Skeletal muscle cell (primary cell): ENCODE results near the gene PTPN23.
"Not testable (repeated sequence)": the region's sequence is repeated elsewhere in the genome, so short reads cannot be mapped to it uniquely, and the experiment has no call there.

Source experiments
- DNase-seq: peaks from one replicate; pipeline ENCODE4 v3.0.0-alpha.2; 2010; ENCODE audit warnings: low read depth
- H3K4me3 ChIP-seq: 2 replicates; pipeline ENCODE4 v1.5.1; 2011; ENCODE audit warnings: low read depth, mild to moderate bottlenecking, control low read depth, low read length, moderate library complexity

PTPN23 gene

DNA sequence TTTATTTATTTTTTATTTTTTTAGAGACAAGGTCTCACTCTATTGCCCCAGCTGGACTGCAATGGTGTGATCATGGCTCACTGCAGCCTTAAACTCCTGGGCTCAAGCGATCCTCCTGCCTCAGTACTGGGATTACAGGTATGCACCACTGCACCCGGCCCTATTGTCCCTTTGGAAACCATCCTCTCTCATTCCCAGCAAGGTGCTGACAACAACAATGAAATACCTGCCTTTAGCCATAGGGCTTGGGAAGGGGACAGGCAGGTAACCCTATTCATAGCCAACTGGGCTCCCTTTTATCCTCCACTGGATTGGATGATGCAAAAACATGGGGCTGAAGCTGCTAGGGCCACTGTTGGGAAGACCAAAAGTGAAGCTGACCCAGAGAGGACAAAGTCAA lies 51.9 kb downstream of the PTPN23 start:
- DNase-seq: no peak
- no peak overlapping the region for H3K4me3 ChIP-seq

GRCh38 chr3:47433796-47434195 lies 53.0 kb downstream of the PTPN23 start:
- DNase-seq: no peak

GRCh38 chr3:47434849-47435248 lies 54.0 kb downstream of the PTPN23 start:
- no peak for DNase-seq
- H3K4me3 ChIP-seq: no peak overlapping the region

More at GRCh38 chr3:47433796-47434195, 53.0 kb downstream of the PTPN23 start:
- no peak overlapping the region for H3K4me3 ChIP-seq

- DNase-seq: no peak
- no peak overlapping the region for H3K4me3 ChIP-seq
Measured at GRCh38 chr3:47436180-47436579, 55.4 kb downstream of the PTPN23 start.

DNA sequence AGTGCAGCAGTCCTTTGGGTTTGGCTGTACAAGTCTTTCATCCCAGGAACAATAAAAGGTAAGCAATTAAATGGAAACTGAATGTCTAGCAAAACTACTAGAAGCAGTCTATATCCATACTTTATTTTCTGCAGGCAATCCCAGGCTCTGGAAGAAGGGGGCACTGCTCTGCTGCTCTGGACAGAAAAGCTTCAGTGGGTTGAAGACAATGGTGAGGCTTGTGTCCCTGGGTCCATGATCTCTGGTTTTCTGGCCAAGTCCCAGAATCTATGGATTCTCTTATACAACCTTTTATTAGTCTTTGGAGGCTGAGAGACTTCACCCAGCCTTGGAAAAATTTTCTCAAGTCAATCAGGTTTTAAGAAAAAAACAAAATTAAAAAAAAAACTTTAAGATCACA lies 59.3 kb downstream of the PTPN23 start:
- DNase-seq: no peak
- H3K4me3 ChIP-seq: no peak overlapping the region

GRCh38 chr3:47441796-47442551 lies 61.2 kb downstream of the PTPN23 start:
- H3K4me3 ChIP-seq: no peak overlapping the region
- no peak for DNase-seq

DNA sequence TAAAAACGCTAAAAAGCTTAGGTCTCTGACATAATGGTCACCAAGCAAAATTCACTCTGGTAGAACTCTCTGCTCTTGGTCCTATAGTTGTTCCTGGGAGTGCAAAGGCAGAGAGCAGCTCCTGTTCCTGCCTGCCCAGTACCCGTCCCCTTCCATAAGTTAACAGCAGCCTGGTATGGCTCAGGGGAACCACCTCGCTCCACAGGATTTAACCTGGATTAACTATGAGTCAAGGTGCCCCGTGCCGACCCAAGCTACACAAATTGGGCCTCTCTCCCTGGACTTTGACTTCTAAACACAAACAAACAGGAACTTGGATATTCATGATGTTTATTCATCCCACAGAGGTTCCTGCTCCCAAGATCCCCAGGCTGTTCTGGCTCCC lies 62.8 kb downstream of the PTPN23 start:
- no peak for DNase-seq
- no peak overlapping the region for H3K4me3 ChIP-seq

DNA sequence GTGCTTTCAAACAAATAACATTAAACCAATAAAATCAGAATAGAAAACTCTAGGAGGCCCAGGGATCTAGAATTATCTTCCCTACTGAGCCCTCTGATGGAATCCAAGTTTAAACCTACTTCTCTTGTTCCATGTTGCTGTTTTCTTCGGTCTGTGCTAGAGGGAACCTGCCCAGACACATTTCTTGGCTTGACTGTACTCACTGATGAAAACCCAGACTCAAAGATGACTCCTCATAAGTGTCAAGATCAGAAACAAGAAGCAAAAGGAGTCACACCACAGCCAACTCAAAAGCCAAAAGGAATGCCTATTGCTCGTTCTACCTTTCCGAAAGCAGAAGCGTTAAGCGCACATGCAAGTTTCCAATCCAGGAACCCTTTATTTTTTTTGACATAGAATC lies 63.3 kb downstream of the PTPN23 start:
- no peak for DNase-seq
- no peak overlapping the region for H3K4me3 ChIP-seq

DNA sequence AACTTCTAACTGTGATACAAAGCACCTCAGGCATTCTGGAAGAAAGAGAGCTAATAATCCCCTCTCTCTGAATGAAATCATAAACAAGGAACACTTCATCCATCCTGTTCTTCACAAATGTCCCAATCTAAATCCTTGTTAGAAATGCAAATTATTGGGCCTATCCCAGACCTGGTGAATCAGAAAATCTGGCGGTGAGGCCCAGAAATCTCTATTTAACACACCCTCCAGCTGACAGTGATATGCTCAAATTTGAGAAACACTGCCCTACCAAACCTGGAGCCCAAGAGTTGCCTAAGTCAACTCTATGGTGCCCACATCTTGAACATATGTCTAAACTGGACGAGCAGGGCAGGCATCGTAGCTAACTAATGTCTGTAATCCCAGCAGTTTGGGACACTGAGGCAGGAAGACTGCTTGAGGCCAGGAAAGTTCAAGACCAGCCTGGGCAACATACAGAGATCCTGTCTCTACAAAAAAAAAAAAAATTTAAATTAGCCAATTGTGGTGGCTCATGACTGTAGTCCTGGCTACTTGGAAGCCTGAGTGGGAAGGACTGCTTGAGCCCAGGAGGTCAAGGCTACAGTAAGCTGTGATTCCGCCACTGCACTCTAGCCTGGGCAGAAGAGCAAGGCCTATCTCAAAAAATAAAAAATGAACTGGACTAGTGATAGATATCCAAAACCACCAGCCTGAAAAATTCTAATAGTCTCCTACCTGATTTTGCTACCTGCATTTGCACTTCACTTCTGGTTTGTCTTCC lies 71.8 kb downstream of the PTPN23 start:
- H3K4me3 ChIP-seq: no peak overlapping the region
- no peak for DNase-seq

GRCh38 chr3:47455806-47456452 lies 75.1 kb downstream of the PTPN23 start:
- no peak for DNase-seq

GRCh38 chr3:47456984-47457383 lies 76.2 kb downstream of the PTPN23 start:
- no peak for DNase-seq

More at GRCh38 chr3:47455806-47456452, 75.1 kb downstream of the PTPN23 start:
- H3K4me3 ChIP-seq: no peak overlapping the region

DNA sequence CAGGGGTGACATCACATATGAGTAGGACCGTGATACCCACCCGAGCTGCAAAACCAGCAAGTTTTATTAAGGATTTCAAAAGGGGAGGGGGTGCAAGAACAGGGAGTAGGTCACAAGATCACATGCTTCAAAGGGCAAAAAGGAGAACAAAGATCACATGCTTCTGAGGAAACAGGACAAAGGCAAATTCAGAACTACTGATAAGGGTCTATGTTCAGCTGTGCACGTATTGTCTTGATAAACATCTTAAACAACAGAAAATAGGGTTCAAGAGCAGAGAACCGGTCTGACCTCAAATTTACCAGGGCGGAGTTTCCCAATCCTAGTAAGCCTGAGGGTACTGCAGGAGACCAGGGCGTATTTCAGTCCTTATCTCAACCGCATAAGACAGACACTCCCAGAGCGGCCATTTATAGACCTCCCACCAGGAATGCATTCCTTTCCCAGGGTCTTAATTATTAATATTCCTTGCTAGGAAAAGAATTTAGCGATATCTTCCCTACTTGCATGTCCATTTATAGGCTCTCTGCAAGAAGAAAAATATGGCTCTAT lies 78.8 kb downstream of the PTPN23 start:
- DNase-seq, H3K4me3 ChIP-seq: not testable (repeated sequence)

More at GRCh38 chr3:47456984-47457383, 76.2 kb downstream of the PTPN23 start:
- H3K4me3 ChIP-seq: no peak overlapping the region
